ENCODE data around the gene TMUB2. TPM values are rescaled to one million over a fixed set of nuclear protein-coding genes. Genes with fewer than 3 reads are reported as not detected.
A peak's percentile ranks its signal among the peaks of the same experiment; 100 is the strongest.

Gene TMUB2
- total and polyA plus RNA-seq, 9 of the 15 experiments (the other 6 are each of a cell fraction or from before 2014, with no cell fraction given), result 4.1 to 29.8 (median 16.3) TPM

GRCh38 chr17:44199553-44200477, 13.0 kb downstream of the TMUB2 start, which contains the start of gene ATXN7L3 (continued):
- no peak for TF ChIP-seq GABPB2 (CRISPR knock-in tag; conservative IDR thresholded peaks at IDR 0.05)
- no peak for TF ChIP-seq ZNF12 (CRISPR knock-in tag; IDR thresholded peaks at IDR 0.05)
- no peak for TF ChIP-seq ZNF282 (CRISPR knock-in tag; IDR thresholded peaks at IDR 0.05)
- TF ChIP-seq SNRNP70 (optimal IDR thresholded peaks at IDR 0.05; ENCODE audit: low read depth, low read length), result no peak
- no peak for TF ChIP-seq ZNF436 (CRISPR knock-in tag; IDR thresholded peaks at IDR 0.05)
- TF ChIP-seq DDX20 (tag; IDR thresholded peaks at IDR 0.05; ENCODE audit: low read depth), result no peak
- no peak for TF ChIP-seq LCOR (CRISPR knock-in tag; IDR thresholded peaks at IDR 0.05)
- peak; percentile 92 for TF ChIP-seq CREB1 (IDR thresholded peaks at IDR 0.05)
- peak; percentile 89 for TF ChIP-seq CREB1 (CRISPR knock-in tag; IDR thresholded peaks at IDR 0.05)
- no peak for TF ChIP-seq ATF3 (IDR thresholded peaks at IDR 0.05)
- TF ChIP-seq ATF3 (CRISPR knock-in tag; conservative IDR thresholded peaks at IDR 0.05), result no peak
- peak in 1 of 2 experiments; percentile 83 for TF ChIP-seq E2F6 (IDR thresholded peaks at IDR 0.05; ENCODE audit: borderline replicate concordance in 1 of 2, extremely low read depth in 1 of 2, insufficient read depth in 1 of 2, insufficient read length in 1 of 2, low read depth in 1 of 2, low read length in 1 of 2, poor library complexity in 1 of 2, severe bottlenecking in 1 of 2)
- TF ChIP-seq SAFB2 (IDR thresholded peaks at IDR 0.05; ENCODE audit: borderline replicate concordance, low read depth, low read length, severe bottlenecking), result no peak
- TF ChIP-seq ZNF280A (IDR thresholded peaks at IDR 0.05; ENCODE audit: low read depth, partially characterized antibody), result no peak
- TF ChIP-seq MEF2D (tag; conservative IDR thresholded peaks at IDR 0.05; ENCODE audit: low read depth), result no peak
- TF ChIP-seq TRIM25 (IDR thresholded peaks at IDR 0.05; ENCODE audit: borderline replicate concordance), result no peak
- TF ChIP-seq TRIM28 (IDR thresholded peaks at IDR 0.05), result no peak
- TF ChIP-seq POLR2AphosphoS2 (IDR thresholded peaks at IDR 0.05; ENCODE audit: low read length), result no peak
- no peak for TF ChIP-seq ZBTB2 (IDR thresholded peaks at IDR 0.05)
- no peak for TF ChIP-seq ZNF3 (CRISPR knock-in tag; IDR thresholded peaks at IDR 0.05)
- TF ChIP-seq ZNF408 (CRISPR knock-in tag; IDR thresholded peaks at IDR 0.05; ENCODE audit: low read depth), result no peak

Data from K562 (cell line).